ENCODE measurements around the gene CC2D2B.
"Not testable (repeated sequence)": the region's sequence is repeated elsewhere in the genome, so short reads cannot be mapped to it uniquely, and the experiment has no call there.

CC2D2B gene

GRCh38 chr10:96022739-96023138 is 115.0 kb downstream of the CC2D2B start:
- no peak for DNase-seq

- DNase-seq, result no peak
Measured at GRCh38 chr10:96023168-96023567, 115.4 kb downstream of the CC2D2B start.

GRCh38 chr10:96025566-96025965 is 117.8 kb downstream of the CC2D2B start:
- DNase-seq, result peak; percentile 58

- DNase-seq, result no peak
Measured at GRCh38 chr10:96034625-96035024, 126.8 kb downstream of the CC2D2B start.

- no peak for DNase-seq
Measured at GRCh38 chr10:96038476-96039387, 131.0 kb downstream of the CC2D2B start.

- no peak for DNase-seq
Measured at GRCh38 chr10:96041146-96041545, 133.4 kb downstream of the CC2D2B start.

- DNase-seq, result peak; percentile 90 to 93
Measured at GRCh38 chr10:96043033-96043892, 135.5 kb downstream of the CC2D2B start, which contains the start of gene CCNJ. CCNJ (plus strand) TSS chr10:96043583; CDS start chr10:96044394, 811 bp downstream.

- DNase-seq, result peak; percentile 60 to 66
Measured at GRCh38 chr10:96043893-96044715, 136.3 kb downstream of the CC2D2B start.

- DNase-seq, result peak; percentile 66 to 67
Measured at GRCh38 chr10:96044736-96045135, 137.0 kb downstream of the CC2D2B start.

- DNase-seq, result no peak
Measured at GRCh38 chr10:96046546-96046945, 138.8 kb downstream of the CC2D2B start.

- DNase-seq, result peak in 1 of 2 experiments; percentile 11
Measured at GRCh38 chr10:96047004-96047649, 139.4 kb downstream of the CC2D2B start.

- not testable (repeated sequence) for DNase-seq
Measured at GRCh38 chr10:96047925-96048324, 140.2 kb downstream of the CC2D2B start.

- DNase-seq, result no peak
Measured at GRCh38 chr10:96049340-96049739, 141.6 kb downstream of the CC2D2B start.

GRCh38 chr10:96053985-96054384 is 146.2 kb downstream of the CC2D2B start:
- no peak for DNase-seq

- no peak for DNase-seq
Measured at GRCh38 chr10:96056787-96057186, 149.0 kb downstream of the CC2D2B start.

- no peak for DNase-seq
Measured at GRCh38 chr10:96061232-96061631, 153.5 kb downstream of the CC2D2B start.

- DNase-seq, result no peak
Measured at GRCh38 chr10:96072674-96073073, 164.9 kb downstream of the CC2D2B start.

GRCh38 chr10:96073722-96074121 is 165.9 kb downstream of the CC2D2B start:
- DNase-seq, result peak; percentile 78 to 84

- no peak for DNase-seq
Measured at GRCh38 chr10:96074776-96075175, 167.0 kb downstream of the CC2D2B start.

GRCh38 chr10:96075977-96076376 is 168.2 kb downstream of the CC2D2B start:
- DNase-seq, result no peak

- no peak for DNase-seq
Measured at GRCh38 chr10:96077156-96077555, 169.4 kb downstream of the CC2D2B start.

GRCh38 chr10:96082153-96082552 is 174.4 kb downstream of the CC2D2B start:
- DNase-seq, result no peak

Measured in Kasumi-1 (cell line).